ENCODE measurements around the gene GVQW3. TPM values are rescaled to one million over a fixed set of nuclear protein-coding genes. Genes with fewer than 3 reads are reported as not detected.

The GVQW3 gene
- total RNA-seq, 1 experiment from 2014 or later = 4.7 TPM

DNA sequence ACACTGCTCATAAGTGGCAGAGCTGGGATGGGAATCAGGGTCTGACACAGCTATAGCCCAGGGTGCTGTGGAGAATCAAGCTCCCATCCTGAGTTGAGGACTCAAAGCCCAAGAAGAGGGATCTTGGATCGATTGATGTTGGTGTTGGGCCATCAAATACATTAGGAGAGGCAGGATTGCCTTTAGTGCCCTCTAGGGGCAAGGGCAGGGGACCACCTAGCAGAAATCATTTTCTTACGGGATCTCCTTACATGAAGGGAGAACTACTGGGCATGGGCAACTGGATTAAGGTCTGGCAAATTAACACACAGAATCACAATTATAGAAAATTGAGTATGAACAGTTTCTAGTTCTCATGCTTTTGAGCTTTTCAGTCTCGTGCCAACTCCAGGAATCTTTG lies 38.8 kb downstream of the GVQW3 start:
- BruUV-seq (replicated peaks) = no TSS peak
- CTCF ChIA-PET = interaction anchor here (1.0 to 1.1 kb wide), 2 partner anchors 8 to 213 kb away, joined by 3 read pairs; no protein-coding TSS in a partner anchor
- Histone ChIP-seq H3K9me2 (ENCODE audit: insufficient read depth) (no peaks in the 10 kb centered on the region), H2AFZ (ENCODE audit: low read depth, low read length, poor library complexity, severe bottlenecking) (no peak overlapping the region), H3K9ac (ENCODE audit: low read length) (no peak overlapping the region), H3K4me1 (ENCODE audit: control insufficient read depth in 1 of 2, insufficient read depth in 2 of 2, low read length in 2 of 2) (no peaks in the 10 kb centered on the region), H3K27me3 (ENCODE audit: insufficient read depth, low read length) (no peaks in the 10 kb centered on the region), H3K9me3 (ENCODE audit: control insufficient read depth in 1 of 2, insufficient read depth in 1 of 2, low read depth in 1 of 2, low read length in 2 of 2) (no peaks in the 10 kb centered on the region), H3K27ac (ENCODE audit: low read depth, low read length) (no peak overlapping the region), H3K36me3 (ENCODE audit: control insufficient read depth in 1 of 2, insufficient read depth in 2 of 2, low read length in 2 of 2) (no peaks in the 10 kb centered on the region), H3K4me2 (ENCODE audit: low read length) (no peak overlapping the region), H4K20me1 (ENCODE audit: insufficient read depth) (no peaks in the 10 kb centered on the region), H3K4me3 (replicated peaks in 1 of 2; ENCODE audit: low read depth in 1 of 2, low read length in 2 of 2) (no peak overlapping the region), H3K79me2 (ENCODE audit: insufficient read depth, low read length) (no peaks in the 10 kb centered on the region)
- RAD21 ChIA-PET (ENCODE audit: low non-redundant PET in 1 of 2, low total read pairs in 2 of 2, uncharacterized antibody in 2 of 2, unreplicated experiment in 2 of 2) = no interaction called here
- TF ChIP-seq ZNF274 (IDR thresholded peaks at IDR 0.05; ENCODE audit: low read depth, low read length) (no peak), RAD21 (IDR thresholded peaks at IDR 0.05; ENCODE audit: low read depth) (peak; percentile 34; the same call in 1 of the 2 replicates), POLR2A (IDR thresholded peaks at IDR 0.05; ENCODE audit: borderline replicate concordance, extremely low read depth, insufficient read depth, insufficient read length) (no peak)
- TF ChIP-seq, protein P1, sequence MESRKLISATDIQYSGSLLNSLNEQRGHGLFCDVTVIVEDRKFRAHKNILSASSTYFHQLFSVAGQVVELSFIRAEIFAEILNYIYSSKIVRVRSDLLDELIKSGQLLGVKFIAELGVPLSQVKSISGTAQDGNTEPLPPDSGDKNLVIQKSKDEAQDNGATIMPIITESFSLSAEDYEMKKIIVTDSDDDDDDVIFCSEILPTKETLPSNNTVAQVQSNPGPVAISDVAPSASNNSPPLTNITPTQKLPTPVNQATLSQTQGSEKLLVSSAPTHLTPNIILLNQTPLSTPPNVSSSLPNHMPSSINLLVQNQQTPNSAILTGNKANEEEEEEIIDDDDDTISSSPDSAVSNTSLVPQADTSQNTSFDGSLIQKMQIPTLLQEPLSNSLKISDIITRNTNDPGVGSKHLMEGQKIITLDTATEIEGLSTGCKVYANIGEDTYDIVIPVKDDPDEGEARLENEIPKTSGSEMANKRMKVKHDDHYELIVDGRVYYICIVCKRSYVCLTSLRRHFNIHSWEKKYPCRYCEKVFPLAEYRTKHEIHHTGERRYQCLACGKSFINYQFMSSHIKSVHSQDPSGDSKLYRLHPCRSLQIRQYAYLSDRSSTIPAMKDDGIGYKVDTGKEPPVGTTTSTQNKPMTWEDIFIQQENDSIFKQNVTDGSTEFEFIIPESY (IDR thresholded peaks at IDR 0.05; ENCODE audit: extremely low read depth, insufficient replicate concordance, low read length) = no peak
- TF ChIP-seq, protein P2, sequence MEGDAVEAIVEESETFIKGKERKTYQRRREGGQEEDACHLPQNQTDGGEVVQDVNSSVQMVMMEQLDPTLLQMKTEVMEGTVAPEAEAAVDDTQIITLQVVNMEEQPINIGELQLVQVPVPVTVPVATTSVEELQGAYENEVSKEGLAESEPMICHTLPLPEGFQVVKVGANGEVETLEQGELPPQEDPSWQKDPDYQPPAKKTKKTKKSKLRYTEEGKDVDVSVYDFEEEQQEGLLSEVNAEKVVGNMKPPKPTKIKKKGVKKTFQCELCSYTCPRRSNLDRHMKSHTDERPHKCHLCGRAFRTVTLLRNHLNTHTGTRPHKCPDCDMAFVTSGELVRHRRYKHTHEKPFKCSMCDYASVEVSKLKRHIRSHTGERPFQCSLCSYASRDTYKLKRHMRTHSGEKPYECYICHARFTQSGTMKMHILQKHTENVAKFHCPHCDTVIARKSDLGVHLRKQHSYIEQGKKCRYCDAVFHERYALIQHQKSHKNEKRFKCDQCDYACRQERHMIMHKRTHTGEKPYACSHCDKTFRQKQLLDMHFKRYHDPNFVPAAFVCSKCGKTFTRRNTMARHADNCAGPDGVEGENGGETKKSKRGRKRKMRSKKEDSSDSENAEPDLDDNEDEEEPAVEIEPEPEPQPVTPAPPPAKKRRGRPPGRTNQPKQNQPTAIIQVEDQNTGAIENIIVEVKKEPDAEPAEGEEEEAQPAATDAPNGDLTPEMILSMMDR (IDR thresholded peaks at IDR 0.05 in 2 of 3, conservative IDR thresholded peaks at IDR 0.05 in 1 of 3; ENCODE audit: borderline replicate concordance in 1 of 3, insufficient read depth in 1 of 3, low read depth in 2 of 3, low read length in 2 of 3) = peak; percentile 12 to 58 (median 51); a peak in 5 of 6 replicates
- TF ChIP-seq, protein P3, sequence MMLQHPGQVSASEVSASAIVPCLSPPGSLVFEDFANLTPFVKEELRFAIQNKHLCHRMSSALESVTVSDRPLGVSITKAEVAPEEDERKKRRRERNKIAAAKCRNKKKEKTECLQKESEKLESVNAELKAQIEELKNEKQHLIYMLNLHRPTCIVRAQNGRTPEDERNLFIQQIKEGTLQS (IDR thresholded peaks at IDR 0.05) = no peak
- ATAC-seq (peak; percentile 75), DNase-seq (ENCODE audit: low read depth, low spot score) (no peak)
- POLR2A ChIA-PET = no interaction called here
- intact Hi-C loops (cut with micrococcal nuclease) = no loop called here

All from HCT116 (cell line).